Left kidney (tissue), 2 donors: ENCODE data around the gene NIBAN1. TPM values are rescaled to one million over a fixed set of nuclear protein-coding genes. Genes with fewer than 3 reads are reported as not detected.

Source experiments
- DNase-seq: peaks from one replicate; pipeline ENCODE4 v3.0.0-alpha.2; 2013
- polyA plus RNA-seq: library from polyadenylated mRNA; unstranded; fragments of 120-200 nt; gene quantifications from one replicate; pipeline ENCODE4 v1.2.1, GENCODE V29; 2013; ENCODE audit not compliant: insufficient read length

NIBAN1 gene
- polyA plus RNA-seq, 1 donor = 3.1 TPM

- DNase-seq = no peak
Observed at GRCh38 chr1:184947497-184948256, 26.6 kb downstream of the NIBAN1 start.

- no peak for DNase-seq
Observed at GRCh38 chr1:184945678-184946412, 28.5 kb downstream of the NIBAN1 start.

- no peak for DNase-seq
Observed at GRCh38 chr1:184945029-184945428, 29.3 kb downstream of the NIBAN1 start.

- DNase-seq = no peak
Observed at GRCh38 chr1:184943998-184944397, 30.3 kb downstream of the NIBAN1 start.

- no peak for DNase-seq
Observed at GRCh38 chr1:184941735-184942134, 32.6 kb downstream of the NIBAN1 start.

- no peak for DNase-seq
Observed at GRCh38 chr1:184941410-184941733, 32.9 kb downstream of the NIBAN1 start.

GRCh38 chr1:184940694-184941409 lies 33.5 kb downstream of the NIBAN1 start:
- DNase-seq = no peak

GRCh38 chr1:184940226-184940625 lies 34.1 kb downstream of the NIBAN1 start:
- DNase-seq = no peak

GRCh38 chr1:184937729-184938128 lies 36.6 kb downstream of the NIBAN1 start:
- DNase-seq = no peak

GRCh38 chr1:184935920-184936798 lies 38.1 kb downstream of the NIBAN1 start:
- DNase-seq = no peak

GRCh38 chr1:184933944-184934343 lies 40.4 kb downstream of the NIBAN1 start:
- DNase-seq = no peak

GRCh38 chr1:184932319-184932718 lies 42.0 kb downstream of the NIBAN1 start:
- DNase-seq = no peak

- DNase-seq = no peak
Observed at GRCh38 chr1:184931566-184931965, 42.7 kb downstream of the NIBAN1 start.

- DNase-seq = no peak
Observed at GRCh38 chr1:184930645-184931044, 43.7 kb downstream of the NIBAN1 start.

- no peak for DNase-seq
Observed at GRCh38 chr1:184930232-184930631, 44.1 kb downstream of the NIBAN1 start.

- peak; percentile 10 for DNase-seq
Observed at GRCh38 chr1:184929711-184930202, 44.6 kb downstream of the NIBAN1 start.

- DNase-seq = no peak
Observed at GRCh38 chr1:184928394-184928793, 45.9 kb downstream of the NIBAN1 start.
